ENCODE measurements around the gene OR52J3. TPM values are rescaled to one million over a fixed set of nuclear protein-coding genes. Genes with fewer than 3 reads are reported as not detected.
"Not testable (repeated sequence)": the region's sequence is repeated elsewhere in the genome, so short reads cannot be mapped to it uniquely, and the experiment has no call there.

Gene OR52J3
- total and polyA plus RNA-seq, 7 experiments from 2014 or later = not detected

- Mint-ChIP-seq H3K36me3 (no peaks in the 10 kb centered on the region), H3K4me1 (no peaks in the 10 kb centered on the region)
- POLR2A ChIA-PET = no interaction called here
These were observed 8.4 kb upstream of the OR52J3 start for GRCh38 chr11:5037926-5038325.

GRCh38 chr11:5038341-5038740 is 8.0 kb upstream of the OR52J3 start:
- H3K27me3 Mint-ChIP-seq = peaks cover 0 to 6% (median 0%) of the 10 kb centered on the region in 5 donors
- no peaks in the 10 kb centered on the region for H3K36me3 ChIP-seq (ENCODE audit: control insufficient read depth in 2 of 3, insufficient read depth in 3 of 3, low read length in 3 of 3)
- no peaks in the 10 kb centered on the region for H3K9me3 ChIP-seq (ENCODE audit: control insufficient read depth in 2 of 3, low read length in 3 of 3)
- H3K4me1 ChIP-seq (ENCODE audit: control insufficient read depth in 2 of 2, insufficient read depth in 2 of 2, low read length in 2 of 2) = no peaks in the 10 kb centered on the region
- no peak overlapping the region for H3K4me3 ChIP-seq (ENCODE audit: low read length)
- ATAC-seq (no peak), DNase-seq (no peak)
- no peak overlapping the region for H3K27ac ChIP-seq (ENCODE audit: low read depth, low read length)
- POLR2A ChIA-PET = no interaction called here
- no peaks in the 10 kb centered on the region for H3K27me3 ChIP-seq (ENCODE audit: control insufficient read depth in 2 of 2, insufficient read depth in 2 of 2, low read length in 2 of 2)
- peaks cover 0 to 7% (median 0%) of the 10 kb centered on the region in 11 donors for H3K9me3 Mint-ChIP-seq
- CTCF ChIA-PET = no interaction called here
- intact Hi-C loops (cut with micrococcal nuclease) = no loop called here
- H3K27ac Mint-ChIP-seq = no peak overlapping the region
- no peaks in the 10 kb centered on the region for H3K36me3 Mint-ChIP-seq
- no peaks in the 10 kb centered on the region for H3K4me1 Mint-ChIP-seq
- no peak overlapping the region for H3K4me3 Mint-ChIP-seq

More at GRCh38 chr11:5037926-5038325, 8.4 kb upstream of the OR52J3 start:
- Histone ChIP-seq H3K36me3 (ENCODE audit: control insufficient read depth in 2 of 3, insufficient read depth in 3 of 3, low read length in 3 of 3) (no peaks in the 10 kb centered on the region), H3K9me3 (ENCODE audit: control insufficient read depth in 2 of 3, low read length in 3 of 3) (no peaks in the 10 kb centered on the region), H3K4me3 (ENCODE audit: low read length) (no peak overlapping the region), H3K27ac (ENCODE audit: low read depth, low read length) (no peak overlapping the region), H3K27me3 (ENCODE audit: control insufficient read depth in 2 of 2, insufficient read depth in 2 of 2, low read length in 2 of 2) (no peaks in the 10 kb centered on the region), H3K4me1 (ENCODE audit: control insufficient read depth in 2 of 2, insufficient read depth in 2 of 2, low read length in 2 of 2) (no peaks in the 10 kb centered on the region)
- Mint-ChIP-seq H3K27me3 (peaks cover 0 to 6% (median 0%) of the 10 kb centered on the region in 5 donors), H3K27ac (no peak overlapping the region), H3K4me3 (no peak overlapping the region), H3K9me3 (peaks cover 0 to 7% (median 0%) of the 10 kb centered on the region in 11 donors)
- ATAC-seq (no peak), DNase-seq (no peak)
- intact Hi-C loops (cut with micrococcal nuclease) = no loop called here
- CTCF ChIA-PET = no interaction called here

- Mint-ChIP-seq H3K27me3 (peaks cover 0 to 6% (median 0%) of the 10 kb centered on the region in 5 donors), H3K4me3 (no peak overlapping the region), H3K9me3 (peaks cover 0 to 7% (median 0%) of the 10 kb centered on the region in 11 donors), H3K4me1 (no peaks in the 10 kb centered on the region), H3K27ac (no peak overlapping the region), H3K36me3 (no peaks in the 10 kb centered on the region)
- Histone ChIP-seq H3K4me3 (ENCODE audit: low read length) (no peak overlapping the region), H3K27ac (ENCODE audit: low read depth, low read length) (no peak overlapping the region), H3K4me1 (ENCODE audit: control insufficient read depth in 2 of 2, insufficient read depth in 2 of 2, low read length in 2 of 2) (no peaks in the 10 kb centered on the region), H3K36me3 (ENCODE audit: control insufficient read depth in 2 of 3, insufficient read depth in 3 of 3, low read length in 3 of 3) (no peaks in the 10 kb centered on the region), H3K27me3 (ENCODE audit: control insufficient read depth in 2 of 2, insufficient read depth in 2 of 2, low read length in 2 of 2) (no peaks in the 10 kb centered on the region), H3K9me3 (ENCODE audit: control insufficient read depth in 2 of 3, low read length in 3 of 3) (no peaks in the 10 kb centered on the region)
- DNase-seq (no peak), ATAC-seq (no peak)
- POLR2A ChIA-PET = no interaction called here
- intact Hi-C loops (cut with micrococcal nuclease) = no loop called here
- CTCF ChIA-PET = no interaction called here
These were observed 5.5 kb upstream of the OR52J3 start for GRCh38 chr11:5040876-5041275.

- Mint-ChIP-seq H3K9me3 (peaks cover 0 to 12% (median 0%) of the 10 kb centered on the region in 11 donors), H3K4me1 (no peaks in the 10 kb centered on the region), H3K27me3 (peaks cover 0 to 6% (median 0%) of the 10 kb centered on the region in 5 donors), H3K4me3 (no peak overlapping the region), H3K36me3 (no peaks in the 10 kb centered on the region), H3K27ac (no peak overlapping the region)
- ChIA-PET CTCF (no interaction called here), POLR2A (no interaction called here)
- intact Hi-C loops (cut with micrococcal nuclease) = no loop called here
- Histone ChIP-seq H3K9me3 (ENCODE audit: control insufficient read depth in 2 of 3, low read length in 3 of 3) (no peaks in the 10 kb centered on the region), H3K27me3 (ENCODE audit: control insufficient read depth in 2 of 2, insufficient read depth in 2 of 2, low read length in 2 of 2) (no peaks in the 10 kb centered on the region), H3K27ac (ENCODE audit: low read depth, low read length) (no peak overlapping the region), H3K36me3 (ENCODE audit: control insufficient read depth in 2 of 3, insufficient read depth in 3 of 3, low read length in 3 of 3) (no peaks in the 10 kb centered on the region), H3K4me3 (ENCODE audit: low read length) (no peak overlapping the region), H3K4me1 (ENCODE audit: control insufficient read depth in 2 of 2, insufficient read depth in 2 of 2, low read length in 2 of 2) (no peaks in the 10 kb centered on the region)
- ATAC-seq (no peak), DNase-seq (no peak)
These were observed 4.2 kb upstream of the OR52J3 start for GRCh38 chr11:5042091-5042490.

GRCh38 chr11:5043380-5043779 is 2.9 kb upstream of the OR52J3 start:
- Histone ChIP-seq H3K4me3 (ENCODE audit: low read length) (no peak overlapping the region), H3K9me3 (ENCODE audit: control insufficient read depth in 2 of 3, low read length in 3 of 3) (no peaks in the 10 kb centered on the region), H3K36me3 (ENCODE audit: control insufficient read depth in 2 of 3, insufficient read depth in 3 of 3, low read length in 3 of 3) (no peaks in the 10 kb centered on the region), H3K4me1 (ENCODE audit: control insufficient read depth in 2 of 2, insufficient read depth in 2 of 2, low read length in 2 of 2) (no peaks in the 10 kb centered on the region), H3K27me3 (ENCODE audit: control insufficient read depth in 2 of 2, insufficient read depth in 2 of 2, low read length in 2 of 2) (no peaks in the 10 kb centered on the region), H3K27ac (ENCODE audit: low read depth, low read length) (no peak overlapping the region)
- H3K36me3 Mint-ChIP-seq = no peaks in the 10 kb centered on the region
- ChIA-PET CTCF (no interaction called here), POLR2A (no interaction called here)
- peaks cover 0 to 10% (median 0%) of the 10 kb centered on the region in 11 donors for H3K9me3 Mint-ChIP-seq
- no peak overlapping the region for H3K27ac Mint-ChIP-seq
- H3K4me3 Mint-ChIP-seq = no peak overlapping the region
- no peak for DNase-seq
- intact Hi-C loops (cut with micrococcal nuclease) = no loop called here
- no peak for ATAC-seq
- no peaks in the 10 kb centered on the region for H3K4me1 Mint-ChIP-seq
- peaks cover 0 to 6% (median 0%) of the 10 kb centered on the region in 5 donors for H3K27me3 Mint-ChIP-seq

GRCh38 chr11:5046754-5047330 is 516 bp downstream of the OR52J3 start:
- Histone ChIP-seq H3K27ac (ENCODE audit: low read depth, low read length) (no peak overlapping the region), H3K9me3 (ENCODE audit: control insufficient read depth in 2 of 3, low read length in 3 of 3) (no peaks in the 10 kb centered on the region), H3K4me3 (ENCODE audit: low read length) (no peak overlapping the region), H3K27me3 (ENCODE audit: control insufficient read depth in 2 of 2, insufficient read depth in 2 of 2, low read length in 2 of 2) (no peaks in the 10 kb centered on the region), H3K4me1 (ENCODE audit: control insufficient read depth in 2 of 2, insufficient read depth in 2 of 2, low read length in 2 of 2) (no peaks in the 10 kb centered on the region), H3K36me3 (ENCODE audit: control insufficient read depth in 2 of 3, insufficient read depth in 3 of 3, low read length in 3 of 3) (no peaks in the 10 kb centered on the region)
- Mint-ChIP-seq H3K4me1 (no peaks in the 10 kb centered on the region), H3K27me3 (peaks cover 0 to 4% (median under 1%) of the 10 kb centered on the region in 5 donors), H3K27ac (no peak overlapping the region), H3K9me3 (peaks cover 0 to 10% (median 0%) of the 10 kb centered on the region in 11 donors), H3K36me3 (no peaks in the 10 kb centered on the region), H3K4me3 (no peak overlapping the region)
- DNase-seq (no peak), ATAC-seq (no peak)
- intact Hi-C loops (cut with micrococcal nuclease) = no loop called here
- ChIA-PET CTCF (no interaction called here), POLR2A (no interaction called here)

- H3K4me1 Mint-ChIP-seq; intact Hi-C loops (cut with micrococcal nuclease); CTCF ChIA-PET; H3K27me3 ChIP-seq (ENCODE audit: control insufficient read depth in 2 of 2, insufficient read depth in 2 of 2, low read length in 2 of 2); H3K36me3 Mint-ChIP-seq; H3K4me3 ChIP-seq (ENCODE audit: low read length); H3K4me3 Mint-ChIP-seq; H3K27ac Mint-ChIP-seq; H3K36me3 ChIP-seq (ENCODE audit: control insufficient read depth in 2 of 3, insufficient read depth in 3 of 3, low read length in 3 of 3); H3K9me3 ChIP-seq (ENCODE audit: control insufficient read depth in 2 of 3, low read length in 3 of 3); ATAC-seq; H3K9me3 Mint-ChIP-seq; POLR2A ChIA-PET; DNase-seq; H3K27ac ChIP-seq (ENCODE audit: low read depth, low read length); H3K4me1 ChIP-seq (ENCODE audit: control insufficient read depth in 2 of 2, insufficient read depth in 2 of 2, low read length in 2 of 2): not testable (repeated sequence)
- H3K27me3 Mint-ChIP-seq = peaks cover 0 to 18% (median 9%) of the 10 kb centered on the region in 5 donors
These were observed 12.4 kb downstream of the OR52J3 start for GRCh38 chr11:5058679-5059078.
